NT2/D1 (cell line): ENCODE data around the gene ZNF653.

Source experiments
- DNase-seq: peaks from one replicate; pipeline ENCODE4 v3.0.0-alpha.2; 2011; ENCODE audit warnings: low read depth, low spot score
- H3K27me3 ChIP-seq: 2 replicates; pipeline ENCODE4 v1.6.0; 2011; ENCODE audit warnings: mild to moderate bottlenecking; ENCODE audit not compliant: insufficient read length, insufficient read depth
- H3K36me3 ChIP-seq: 2 replicates; pipeline ENCODE4 v1.6.1; 2011; ENCODE audit warnings: mild to moderate bottlenecking, low read length, mixed read lengths; ENCODE audit not compliant: insufficient read depth, insufficient read length
- H3K4me1 ChIP-seq: 2 replicates; pipeline ENCODE4 v1.5.1; 2011; ENCODE audit not compliant: insufficient read depth, insufficient read length
- H3K4me3 ChIP-seq: 2 replicates; pipeline ENCODE4 v1.5.1; 2011; ENCODE audit warnings: low read depth; ENCODE audit not compliant: insufficient read length
- H3K9ac ChIP-seq: 2 replicates; pipeline ENCODE4 v1.6.0; 2011; ENCODE audit warnings: low read depth; ENCODE audit not compliant: insufficient read length
- H3K9me3 ChIP-seq: 2 replicates; pipeline ENCODE4 v1.5.1; 2011; ENCODE audit warnings: mild to moderate bottlenecking, low read length; ENCODE audit not compliant: insufficient read depth
- SUZ12 ChIP-seq: IDR thresholded peaks from 2 replicates; pipeline ENCODE4 v1.6.1; 2011; ENCODE audit not compliant: insufficient read length, insufficient read depth; ENCODE audit errors: extremely low read depth
- YY1 ChIP-seq: IDR thresholded peaks from 2 replicates; pipeline ENCODE4 v1.6.1; 2011; ENCODE audit not compliant: insufficient read length, insufficient read depth
- ZNF274 ChIP-seq: IDR thresholded peaks from 2 replicates; pipeline ENCODE4 v1.6.1; 2011; ENCODE audit warnings: mild to moderate bottlenecking, low read depth, low read length

ZNF653 gene

GRCh38 chr19:11451871-11452619 is 53.6 kb downstream of the ZNF653 start:
- H3K27me3 ChIP-seq, result no peaks in the 10 kb centered on the region
- peaks cover 39% of the 10 kb centered on the region for H3K36me3 ChIP-seq
- no peaks in the 10 kb centered on the region for H3K9me3 ChIP-seq
- no peak overlapping the region for H3K4me3 ChIP-seq
- DNase-seq, result no peak
- TF ChIP-seq SUZ12 (no peak), YY1 (no peak), ZNF274 (no peak)
- H3K9ac ChIP-seq, result no peak overlapping the region
- peaks cover 18% of the 10 kb centered on the region for H3K4me1 ChIP-seq

GRCh38 chr19:11451327-11451870 is 54.2 kb downstream of the ZNF653 start:
- Histone ChIP-seq H3K9me3 (no peaks in the 10 kb centered on the region), H3K27me3 (no peaks in the 10 kb centered on the region), H3K4me3 (no peak overlapping the region), H3K36me3 (peaks cover 45% of the 10 kb centered on the region), H3K4me1 (peaks cover 16% of the 10 kb centered on the region), H3K9ac (no peak overlapping the region)
- DNase-seq, result no peak
- TF ChIP-seq YY1 (no peak), SUZ12 (no peak), ZNF274 (no peak)

GRCh38 chr19:11450570-11451326 is 54.9 kb downstream of the ZNF653 start:
- no peak overlapping the region for H3K9ac ChIP-seq
- TF ChIP-seq YY1 (no peak), SUZ12 (no peak), ZNF274 (no peak)
- H3K4me3 ChIP-seq, result no peak overlapping the region
- H3K9me3 ChIP-seq, result no peaks in the 10 kb centered on the region
- no peak for DNase-seq
- H3K27me3 ChIP-seq, result no peaks in the 10 kb centered on the region
- peaks cover 51% of the 10 kb centered on the region for H3K36me3 ChIP-seq
- peaks cover 20% of the 10 kb centered on the region for H3K4me1 ChIP-seq

- Histone ChIP-seq H3K9ac (no peak overlapping the region), H3K9me3 (no peaks in the 10 kb centered on the region), H3K36me3 (peaks cover 68% of the 10 kb centered on the region), H3K4me1 (peaks cover 20% of the 10 kb centered on the region), H3K27me3 (no peaks in the 10 kb centered on the region), H3K4me3 (no peak overlapping the region)
- no peak for TF ChIP-seq SUZ12
- no peak for TF ChIP-seq ZNF274
- TF ChIP-seq YY1, result no peak
- no peak for DNase-seq
Observed at GRCh38 chr19:11448923-11449554, 56.6 kb downstream of the ZNF653 start.

- Histone ChIP-seq H3K27me3 (no peaks in the 10 kb centered on the region), H3K4me3 (no peak overlapping the region), H3K9me3 (no peaks in the 10 kb centered on the region), H3K9ac (peak overlapping the region; percentile 42), H3K4me1 (peaks cover 19% of the 10 kb centered on the region), H3K36me3 (peaks cover 74% of the 10 kb centered on the region)
- DNase-seq, result no peak
- TF ChIP-seq YY1 (no peak), ZNF274 (no peak)
Observed at GRCh38 chr19:11448410-11448809, 57.2 kb downstream of the ZNF653 start.

- TF ChIP-seq SUZ12, result no peak
- TF ChIP-seq YY1, result no peak
- TF ChIP-seq ZNF274, result no peak
- Histone ChIP-seq H3K9me3 (no peaks in the 10 kb centered on the region), H3K36me3 (peaks cover 76% of the 10 kb centered on the region), H3K27me3 (no peaks in the 10 kb centered on the region), H3K4me3 (no peak overlapping the region), H3K4me1 (peaks cover 14% of the 10 kb centered on the region), H3K9ac (no peak overlapping the region)
- no peak for DNase-seq
Observed at GRCh38 chr19:11447347-11448262, 58.0 kb downstream of the ZNF653 start.
